ENCODE results near the gene DBR1. TPM values are rescaled to one million over a fixed set of nuclear protein-coding genes. Genes with fewer than 3 reads are reported as not detected.

DBR1 gene
- total RNA-seq, 1 donor from 2014 or later = 14.9 TPM

- TF ChIP-seq, protein P1, sequence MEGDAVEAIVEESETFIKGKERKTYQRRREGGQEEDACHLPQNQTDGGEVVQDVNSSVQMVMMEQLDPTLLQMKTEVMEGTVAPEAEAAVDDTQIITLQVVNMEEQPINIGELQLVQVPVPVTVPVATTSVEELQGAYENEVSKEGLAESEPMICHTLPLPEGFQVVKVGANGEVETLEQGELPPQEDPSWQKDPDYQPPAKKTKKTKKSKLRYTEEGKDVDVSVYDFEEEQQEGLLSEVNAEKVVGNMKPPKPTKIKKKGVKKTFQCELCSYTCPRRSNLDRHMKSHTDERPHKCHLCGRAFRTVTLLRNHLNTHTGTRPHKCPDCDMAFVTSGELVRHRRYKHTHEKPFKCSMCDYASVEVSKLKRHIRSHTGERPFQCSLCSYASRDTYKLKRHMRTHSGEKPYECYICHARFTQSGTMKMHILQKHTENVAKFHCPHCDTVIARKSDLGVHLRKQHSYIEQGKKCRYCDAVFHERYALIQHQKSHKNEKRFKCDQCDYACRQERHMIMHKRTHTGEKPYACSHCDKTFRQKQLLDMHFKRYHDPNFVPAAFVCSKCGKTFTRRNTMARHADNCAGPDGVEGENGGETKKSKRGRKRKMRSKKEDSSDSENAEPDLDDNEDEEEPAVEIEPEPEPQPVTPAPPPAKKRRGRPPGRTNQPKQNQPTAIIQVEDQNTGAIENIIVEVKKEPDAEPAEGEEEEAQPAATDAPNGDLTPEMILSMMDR (IDR thresholded peaks at IDR 0.05) = no peak
- no peaks in the 10 kb centered on the region for H3K4me1 Mint-ChIP-seq (ENCODE audit: low read depth)
These were observed 38.9 kb downstream of the DBR1 start for GRCh38 chr3:138135833-138136194.

GRCh38 chr3:138135146-138135832 lies 39.4 kb downstream of the DBR1 start:
- peaks cover 18% of the 10 kb centered on the region for H3K27me3 Mint-ChIP-seq (ENCODE audit: low read depth)
- TF ChIP-seq, protein P1 (IDR thresholded peaks at IDR 0.05) = no peak
- H3K27ac Mint-ChIP-seq (ENCODE audit: unreplicated experiment) = no peak overlapping the region
- H3K4me1 Mint-ChIP-seq (ENCODE audit: low read depth) = no peaks in the 10 kb centered on the region
- H3K36me3 Mint-ChIP-seq (ENCODE audit: low read depth) = no peaks in the 10 kb centered on the region
- no peak for DNase-seq (ENCODE audit: low spot score)
- H3K4me3 Mint-ChIP-seq (ENCODE audit: unreplicated experiment) = no peak overlapping the region
- H3K9me3 Mint-ChIP-seq (ENCODE audit: low read depth) = no peaks in the 10 kb centered on the region

More at GRCh38 chr3:138135833-138136194, 38.9 kb downstream of the DBR1 start:
- Mint-ChIP-seq H3K9me3 (ENCODE audit: low read depth) (no peaks in the 10 kb centered on the region), H3K27ac (ENCODE audit: unreplicated experiment) (no peak overlapping the region), H3K27me3 (ENCODE audit: low read depth) (peaks cover 16% of the 10 kb centered on the region), H3K36me3 (ENCODE audit: low read depth) (no peaks in the 10 kb centered on the region), H3K4me3 (ENCODE audit: unreplicated experiment) (no peak overlapping the region)
- no peak for DNase-seq (ENCODE audit: low spot score)

DNA sequence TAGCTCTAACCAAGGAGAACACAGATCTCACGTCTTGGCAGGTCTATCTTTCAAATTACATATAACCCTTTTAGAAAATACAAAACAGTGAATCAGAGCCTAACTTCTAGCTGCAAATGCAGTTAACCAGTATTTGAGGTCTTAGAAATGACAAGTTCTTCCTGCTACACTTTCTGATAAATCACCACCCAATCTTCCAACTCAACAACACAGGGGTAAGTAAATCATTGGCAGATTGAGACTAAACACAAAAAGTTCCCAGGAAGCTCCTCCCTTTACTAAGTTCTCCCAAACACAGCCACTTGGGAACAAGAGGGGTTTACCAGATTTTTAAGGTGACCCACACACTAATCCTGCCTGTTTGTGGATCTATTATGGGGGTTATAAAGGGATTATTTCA lies 42.5 kb downstream of the DBR1 start, which contains the start of gene A4GNT:
Gene A4GNT (minus strand): TSS at position 152 of the 400 bp plus-strand sequence. CDS start 1,134 bp downstream, outside the sequence.
- Mint-ChIP-seq H3K27me3 (ENCODE audit: low read depth) (peaks cover 18% of the 10 kb centered on the region), H3K9me3 (ENCODE audit: low read depth) (no peaks in the 10 kb centered on the region), H3K4me1 (ENCODE audit: low read depth) (no peaks in the 10 kb centered on the region), H3K4me3 (ENCODE audit: unreplicated experiment) (no peak within 1 kb of the TSS), H3K36me3 (ENCODE audit: low read depth) (no peaks in the 10 kb centered on the region), H3K27ac (ENCODE audit: unreplicated experiment) (no peak within 1 kb of the TSS)
- no peak for DNase-seq (ENCODE audit: low spot score)
- TF ChIP-seq, protein P1 (IDR thresholded peaks at IDR 0.05) = no peak

GRCh38 chr3:138127636-138128365 lies 46.9 kb downstream of the DBR1 start:
- Mint-ChIP-seq H3K36me3 (ENCODE audit: low read depth) (no peaks in the 10 kb centered on the region), H3K27me3 (ENCODE audit: low read depth) (peaks cover 7% of the 10 kb centered on the region), H3K9me3 (ENCODE audit: low read depth) (peaks cover 3% of the 10 kb centered on the region), H3K27ac (ENCODE audit: unreplicated experiment) (no peak overlapping the region), H3K4me3 (ENCODE audit: unreplicated experiment) (no peak overlapping the region), H3K4me1 (ENCODE audit: low read depth) (peaks cover 16% of the 10 kb centered on the region)
- no peak for DNase-seq (ENCODE audit: low spot score)
- TF ChIP-seq, protein P1 (IDR thresholded peaks at IDR 0.05) = no peak

DNA sequence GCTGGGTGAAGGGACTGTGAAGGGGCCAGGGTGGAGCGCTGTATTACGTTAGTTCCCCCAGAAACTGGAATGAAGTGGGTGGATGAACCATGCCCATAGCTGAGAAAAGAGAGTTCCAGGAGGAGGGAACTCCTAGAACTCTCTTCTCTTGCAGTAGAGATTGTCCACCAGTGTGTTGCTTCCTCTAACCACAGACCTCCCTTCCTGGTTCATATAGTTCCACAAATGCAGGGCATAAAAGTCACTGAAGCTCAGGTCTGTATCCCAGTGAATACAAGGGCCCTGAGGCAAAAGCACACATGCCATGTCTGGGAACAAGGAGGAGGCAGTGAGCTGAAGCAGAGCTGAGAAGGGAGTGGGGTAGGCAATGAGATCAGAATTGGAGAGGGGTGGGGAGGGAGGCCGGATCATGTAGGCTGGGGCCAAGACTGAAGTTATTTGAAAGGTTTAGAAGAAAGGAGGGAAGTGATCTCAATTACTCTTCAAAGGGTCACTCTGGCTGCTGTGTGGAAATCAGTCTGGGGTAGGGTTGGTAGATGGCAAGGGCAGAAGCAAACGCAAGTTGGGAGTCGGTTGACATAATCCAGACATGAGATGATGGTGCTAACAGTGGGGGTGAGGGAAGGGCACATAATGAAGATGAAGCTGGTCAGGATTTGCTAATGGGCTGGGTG lies 49.0 kb downstream of the DBR1 start:
- Mint-ChIP-seq H3K4me1 (ENCODE audit: low read depth) (peaks cover 16% of the 10 kb centered on the region), H3K4me3 (ENCODE audit: unreplicated experiment) (no peak overlapping the region)
- no peak for DNase-seq (ENCODE audit: low spot score)

More for the DNA sequence above, 49.0 kb downstream of the DBR1 start:
- Mint-ChIP-seq H3K36me3 (ENCODE audit: low read depth) (no peaks in the 10 kb centered on the region), H3K27me3 (ENCODE audit: low read depth) (peaks cover 2% of the 10 kb centered on the region), H3K27ac (ENCODE audit: unreplicated experiment) (peak overlapping the region; percentile 55), H3K9me3 (ENCODE audit: low read depth) (peaks cover 3% of the 10 kb centered on the region)
- TF ChIP-seq, protein P1 (IDR thresholded peaks at IDR 0.05) = no peak
